GM12874 (cell line): ENCODE measurements around the gene TSHZ1.

ENCODE experiments used
- TF ChIP-seq, protein P1 (sequence below): IDR thresholded peaks from 2 replicates; pipeline ENCODE4 v1.5.1; 2011; ENCODE audit warnings: low read depth, mild to moderate bottlenecking, control low read depth, low read length, moderate library complexity; ENCODE audit not compliant: insufficient read depth

Gene TSHZ1

GRCh38 chr18:75314606-75315005 is 104.0 kb downstream of the TSHZ1 start:
- TF ChIP-seq, protein P1, sequence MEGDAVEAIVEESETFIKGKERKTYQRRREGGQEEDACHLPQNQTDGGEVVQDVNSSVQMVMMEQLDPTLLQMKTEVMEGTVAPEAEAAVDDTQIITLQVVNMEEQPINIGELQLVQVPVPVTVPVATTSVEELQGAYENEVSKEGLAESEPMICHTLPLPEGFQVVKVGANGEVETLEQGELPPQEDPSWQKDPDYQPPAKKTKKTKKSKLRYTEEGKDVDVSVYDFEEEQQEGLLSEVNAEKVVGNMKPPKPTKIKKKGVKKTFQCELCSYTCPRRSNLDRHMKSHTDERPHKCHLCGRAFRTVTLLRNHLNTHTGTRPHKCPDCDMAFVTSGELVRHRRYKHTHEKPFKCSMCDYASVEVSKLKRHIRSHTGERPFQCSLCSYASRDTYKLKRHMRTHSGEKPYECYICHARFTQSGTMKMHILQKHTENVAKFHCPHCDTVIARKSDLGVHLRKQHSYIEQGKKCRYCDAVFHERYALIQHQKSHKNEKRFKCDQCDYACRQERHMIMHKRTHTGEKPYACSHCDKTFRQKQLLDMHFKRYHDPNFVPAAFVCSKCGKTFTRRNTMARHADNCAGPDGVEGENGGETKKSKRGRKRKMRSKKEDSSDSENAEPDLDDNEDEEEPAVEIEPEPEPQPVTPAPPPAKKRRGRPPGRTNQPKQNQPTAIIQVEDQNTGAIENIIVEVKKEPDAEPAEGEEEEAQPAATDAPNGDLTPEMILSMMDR = no peak

DNA sequence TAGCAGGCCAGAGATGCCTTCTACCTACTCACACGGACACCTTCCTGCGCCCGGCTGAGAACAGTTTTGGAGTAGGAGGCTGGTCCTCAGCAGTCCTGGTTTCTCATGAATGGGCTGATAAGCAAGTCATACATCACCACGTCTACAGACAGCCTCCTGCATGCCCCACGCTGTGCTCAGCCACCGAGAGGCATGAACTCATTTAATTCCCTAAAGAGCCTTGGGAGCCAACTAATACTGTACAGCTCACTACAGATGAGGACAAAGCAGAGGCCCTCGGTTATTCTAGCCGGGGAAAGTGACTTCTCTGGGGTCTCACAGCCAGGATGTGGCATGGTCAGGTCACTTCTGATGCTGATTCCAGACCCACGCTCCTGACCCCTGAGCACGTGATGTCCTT is 105.6 kb downstream of the TSHZ1 start:
- TF ChIP-seq, protein P1 = no peak

GRCh38 chr18:75316826-75317225 is 106.2 kb downstream of the TSHZ1 start:
- TF ChIP-seq, protein P1 = no peak

DNA sequence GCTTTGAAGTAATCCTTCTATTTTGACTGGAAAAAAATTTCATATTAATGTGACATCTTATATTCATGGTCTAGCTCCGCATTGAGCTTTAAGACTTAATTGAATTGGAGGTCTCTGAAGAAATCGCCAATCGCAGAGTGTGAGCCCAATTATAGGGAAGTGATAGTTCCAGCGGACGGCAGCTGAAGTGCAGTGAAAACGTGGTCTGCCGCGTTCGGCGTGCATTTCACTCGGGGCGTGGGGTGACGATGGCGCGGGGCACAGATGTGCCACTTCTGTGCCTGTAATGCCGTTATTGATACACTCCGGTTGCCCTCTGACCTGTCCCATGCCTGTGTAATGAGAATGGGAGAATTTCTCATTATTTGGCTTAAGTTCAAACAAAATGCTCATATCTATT is 106.7 kb downstream of the TSHZ1 start:
- TF ChIP-seq, protein P1 = no peak

GRCh38 chr18:75317703-75318102 is 107.1 kb downstream of the TSHZ1 start:
- TF ChIP-seq, protein P1 = no peak

DNA sequence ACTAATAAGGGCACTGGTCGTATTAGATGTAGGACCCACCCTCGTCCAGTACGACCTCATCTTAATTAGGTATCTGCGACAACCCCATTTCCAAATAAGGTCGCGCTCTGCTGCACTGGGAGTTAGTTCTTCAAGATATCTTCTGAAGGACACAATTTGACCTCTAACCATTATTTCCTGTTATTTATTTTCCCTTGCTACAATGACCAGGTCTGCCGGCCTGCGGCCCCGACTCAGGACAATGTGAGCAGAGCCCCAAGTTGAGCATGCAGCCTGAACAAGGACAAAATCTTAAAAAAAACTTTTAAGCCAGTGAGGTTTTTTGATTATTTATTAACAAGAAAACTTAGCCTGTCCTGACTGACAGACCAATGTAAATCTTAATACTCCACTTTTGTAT is 109.3 kb downstream of the TSHZ1 start:
- TF ChIP-seq, protein P1 = no peak

DNA sequence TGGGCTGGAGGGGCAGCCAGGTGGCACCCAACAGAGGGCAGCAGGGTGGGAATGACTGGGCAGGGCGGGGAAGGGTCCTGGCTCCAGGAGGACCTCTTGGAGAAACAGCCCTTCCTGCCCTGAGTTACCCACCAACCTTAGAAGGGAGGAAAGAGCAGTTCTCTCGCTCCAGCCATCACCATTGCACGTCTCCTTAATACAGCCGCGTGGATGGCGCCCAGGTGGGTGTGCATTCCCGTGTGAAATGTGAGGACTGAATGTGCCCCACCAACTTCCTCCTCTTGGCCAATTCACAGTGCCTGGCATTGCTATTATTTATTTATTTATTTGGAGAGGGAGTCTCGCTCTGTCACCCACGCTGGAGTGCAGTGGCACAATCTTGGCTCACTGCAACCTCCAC is 109.9 kb downstream of the TSHZ1 start:
- TF ChIP-seq, protein P1 = no peak

DNA sequence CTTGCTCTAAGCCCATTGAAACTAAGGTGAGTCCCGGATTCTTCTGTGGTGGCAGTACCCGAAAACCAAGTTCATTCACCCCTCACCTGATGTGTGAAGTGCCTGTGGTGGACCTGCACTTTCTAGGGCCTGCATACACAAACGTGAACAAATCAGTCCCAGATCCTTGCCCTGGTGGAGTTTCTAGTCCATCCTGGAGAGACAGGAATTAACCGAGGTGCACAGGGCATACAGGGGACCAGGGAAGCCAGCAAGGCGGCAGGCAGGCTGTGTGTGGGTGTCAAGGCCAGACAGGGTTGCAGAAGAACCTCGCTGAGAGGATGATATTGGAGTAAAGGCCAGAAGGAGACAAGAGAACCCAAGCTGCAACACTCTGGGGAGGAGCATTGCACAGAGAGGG is 110.8 kb downstream of the TSHZ1 start:
- TF ChIP-seq, protein P1 = no peak
